ENCODE results near the gene BCL6. TPM values are rescaled to one million over a fixed set of nuclear protein-coding genes. Genes with fewer than 3 reads are reported as not detected.
"Not testable (repeated sequence)": the region's sequence is repeated elsewhere in the genome, so short reads cannot be mapped to it uniquely, and the experiment has no call there.

BCL6 gene
- total RNA-seq, 1 experiment from 2014 or later = 21.5 TPM

DNA sequence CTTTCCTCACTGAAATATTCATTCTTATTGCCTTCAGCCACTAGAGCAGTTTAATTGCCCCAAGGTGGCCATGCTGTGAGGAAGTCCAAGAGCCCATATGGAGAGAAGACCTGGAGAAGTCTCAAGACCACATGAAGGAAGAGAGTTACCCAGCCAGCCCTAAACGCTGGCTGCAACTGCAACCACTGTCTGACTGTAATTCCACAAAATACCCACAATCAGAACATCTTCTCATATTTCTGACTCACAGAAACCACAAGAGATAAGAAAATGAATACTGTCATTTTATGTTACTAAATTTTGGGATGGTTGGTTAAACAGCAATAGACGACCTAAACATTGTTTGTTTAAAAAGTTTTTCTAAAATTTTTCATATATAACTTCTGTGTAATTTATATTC is 60.4 kb downstream of the BCL6 start:
- ChIA-PET CTCF (interaction anchor here (0.5 to 0.7 kb wide), 2 partner anchors 66 to 836 kb away, joined by 3 to 8 read pairs; no protein-coding TSS in a partner anchor), POLR2A (no interaction called here)
- H3K4me1 ChIP-seq (ENCODE audit: control insufficient read depth, insufficient read depth, low read length) = no peaks in the 10 kb centered on the region
- no peak overlapping the region for H3K4me3 ChIP-seq (ENCODE audit: low read depth in 2 of 2, low read length in 2 of 2)
- no peak for ATAC-seq
- no TSS peak for BruUV-seq (replicated peaks)
- no peak for DNase-seq (ENCODE audit: low read depth, low spot score)
- no peak overlapping the region for H3K27ac ChIP-seq (ENCODE audit: low read length)
- no peaks in the 10 kb centered on the region for H3K36me3 ChIP-seq (ENCODE audit: control insufficient read depth, insufficient read depth, low read length)
- in situ Hi-C loops (cut with HindIII; ENCODE audit: low pct_unique_long_range_greater_than_20kb, low sequenced_read_pairs) = loop anchor here (25.0 kb wide), 1 partner anchor 373 kb away; no protein-coding TSS in a partner anchor
- H3K9me3 ChIP-seq (ENCODE audit: control insufficient read depth, insufficient read depth, low read depth, low read length) = no peaks in the 10 kb centered on the region; the same call in 1 of the 2 replicates
- intact Hi-C loops (cut with micrococcal nuclease; ENCODE audit: unreplicated experiment) = no loop called here
- TF ChIP-seq POLR2AphosphoS5 (IDR thresholded peaks at IDR 0.05; ENCODE audit: low read depth, low read length) = no peak
- TF ChIP-seq, protein P1, sequence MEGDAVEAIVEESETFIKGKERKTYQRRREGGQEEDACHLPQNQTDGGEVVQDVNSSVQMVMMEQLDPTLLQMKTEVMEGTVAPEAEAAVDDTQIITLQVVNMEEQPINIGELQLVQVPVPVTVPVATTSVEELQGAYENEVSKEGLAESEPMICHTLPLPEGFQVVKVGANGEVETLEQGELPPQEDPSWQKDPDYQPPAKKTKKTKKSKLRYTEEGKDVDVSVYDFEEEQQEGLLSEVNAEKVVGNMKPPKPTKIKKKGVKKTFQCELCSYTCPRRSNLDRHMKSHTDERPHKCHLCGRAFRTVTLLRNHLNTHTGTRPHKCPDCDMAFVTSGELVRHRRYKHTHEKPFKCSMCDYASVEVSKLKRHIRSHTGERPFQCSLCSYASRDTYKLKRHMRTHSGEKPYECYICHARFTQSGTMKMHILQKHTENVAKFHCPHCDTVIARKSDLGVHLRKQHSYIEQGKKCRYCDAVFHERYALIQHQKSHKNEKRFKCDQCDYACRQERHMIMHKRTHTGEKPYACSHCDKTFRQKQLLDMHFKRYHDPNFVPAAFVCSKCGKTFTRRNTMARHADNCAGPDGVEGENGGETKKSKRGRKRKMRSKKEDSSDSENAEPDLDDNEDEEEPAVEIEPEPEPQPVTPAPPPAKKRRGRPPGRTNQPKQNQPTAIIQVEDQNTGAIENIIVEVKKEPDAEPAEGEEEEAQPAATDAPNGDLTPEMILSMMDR (IDR thresholded peaks at IDR 0.05) = no peak
- no peak for TF ChIP-seq TCF7L2 (IDR thresholded peaks at IDR 0.05; ENCODE audit: low read depth, low read length)
- TF ChIP-seq, protein P2, sequence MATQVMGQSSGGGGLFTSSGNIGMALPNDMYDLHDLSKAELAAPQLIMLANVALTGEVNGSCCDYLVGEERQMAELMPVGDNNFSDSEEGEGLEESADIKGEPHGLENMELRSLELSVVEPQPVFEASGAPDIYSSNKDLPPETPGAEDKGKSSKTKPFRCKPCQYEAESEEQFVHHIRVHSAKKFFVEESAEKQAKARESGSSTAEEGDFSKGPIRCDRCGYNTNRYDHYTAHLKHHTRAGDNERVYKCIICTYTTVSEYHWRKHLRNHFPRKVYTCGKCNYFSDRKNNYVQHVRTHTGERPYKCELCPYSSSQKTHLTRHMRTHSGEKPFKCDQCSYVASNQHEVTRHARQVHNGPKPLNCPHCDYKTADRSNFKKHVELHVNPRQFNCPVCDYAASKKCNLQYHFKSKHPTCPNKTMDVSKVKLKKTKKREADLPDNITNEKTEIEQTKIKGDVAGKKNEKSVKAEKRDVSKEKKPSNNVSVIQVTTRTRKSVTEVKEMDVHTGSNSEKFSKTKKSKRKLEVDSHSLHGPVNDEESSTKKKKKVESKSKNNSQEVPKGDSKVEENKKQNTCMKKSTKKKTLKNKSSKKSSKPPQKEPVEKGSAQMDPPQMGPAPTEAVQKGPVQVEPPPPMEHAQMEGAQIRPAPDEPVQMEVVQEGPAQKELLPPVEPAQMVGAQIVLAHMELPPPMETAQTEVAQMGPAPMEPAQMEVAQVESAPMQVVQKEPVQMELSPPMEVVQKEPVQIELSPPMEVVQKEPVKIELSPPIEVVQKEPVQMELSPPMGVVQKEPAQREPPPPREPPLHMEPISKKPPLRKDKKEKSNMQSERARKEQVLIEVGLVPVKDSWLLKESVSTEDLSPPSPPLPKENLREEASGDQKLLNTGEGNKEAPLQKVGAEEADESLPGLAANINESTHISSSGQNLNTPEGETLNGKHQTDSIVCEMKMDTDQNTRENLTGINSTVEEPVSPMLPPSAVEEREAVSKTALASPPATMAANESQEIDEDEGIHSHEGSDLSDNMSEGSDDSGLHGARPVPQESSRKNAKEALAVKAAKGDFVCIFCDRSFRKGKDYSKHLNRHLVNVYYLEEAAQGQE (IDR thresholded peaks at IDR 0.05; ENCODE audit: insufficient read depth in 1 of 2, low read depth in 2 of 2, low read length in 1 of 2) = no peak
- TF ChIP-seq SIN3A (IDR thresholded peaks at IDR 0.05; ENCODE audit: borderline replicate concordance, insufficient read depth, low read depth, low read length) = no peak
- H3K27me3 ChIP-seq (ENCODE audit: control insufficient read depth, insufficient read depth, low read length) = peaks cover 2% of the 10 kb centered on the region

DNA sequence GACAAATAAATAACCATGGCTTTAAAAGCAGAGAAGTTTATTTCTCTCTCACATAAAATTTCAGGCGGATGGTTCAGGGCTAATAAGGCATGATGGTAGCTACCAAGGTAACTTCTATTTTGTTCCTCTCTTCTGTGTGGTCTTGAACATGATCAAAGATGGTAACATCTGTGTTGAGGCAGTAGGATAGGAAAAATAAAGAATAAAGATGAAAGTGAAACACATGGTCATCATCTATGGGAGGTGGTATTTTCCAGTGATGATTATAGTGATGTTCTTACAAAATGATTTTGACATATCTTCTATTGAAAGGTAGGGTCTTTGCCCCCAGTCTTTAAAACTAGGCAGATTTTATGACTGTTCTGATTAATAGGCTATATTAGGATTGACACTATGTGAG is 60.8 kb downstream of the BCL6 start:
- Histone ChIP-seq H3K27me3 (ENCODE audit: control insufficient read depth, insufficient read depth, low read length) (peaks cover 2% of the 10 kb centered on the region), H3K4me1 (ENCODE audit: control insufficient read depth, insufficient read depth, low read length) (peaks cover under 1% of the 10 kb centered on the region; the same call in 1 of the 2 replicates), H3K27ac (ENCODE audit: low read length) (no peak overlapping the region), H3K9me3 (ENCODE audit: control insufficient read depth, insufficient read depth, low read depth, low read length) (no peaks in the 10 kb centered on the region; the same call in 1 of the 2 replicates), H3K4me3 (ENCODE audit: low read depth in 2 of 2, low read length in 2 of 2) (no peak overlapping the region), H3K36me3 (ENCODE audit: control insufficient read depth, insufficient read depth, low read length) (no peaks in the 10 kb centered on the region)
- BruUV-seq (replicated peaks) = no TSS peak
- ATAC-seq (no peak), DNase-seq (ENCODE audit: low read depth, low spot score) (no peak)
- in situ Hi-C loops (cut with HindIII; ENCODE audit: low pct_unique_long_range_greater_than_20kb, low sequenced_read_pairs) (loop anchor here (25.0 kb wide), 1 partner anchor 372 kb away; no protein-coding TSS in a partner anchor), intact Hi-C loops (cut with micrococcal nuclease; ENCODE audit: unreplicated experiment) (no loop called here)
- POLR2A ChIA-PET = no interaction called here
- CTCF ChIA-PET = interaction anchor here (0.5 to 0.6 kb wide), 2 partner anchors 66 to 446 kb away, joined by 3 to 8 read pairs; no protein-coding TSS in a partner anchor
- TF ChIP-seq, protein P2 (IDR thresholded peaks at IDR 0.05; ENCODE audit: insufficient read depth in 1 of 2, low read depth in 2 of 2, low read length in 1 of 2) = no peak
- TF ChIP-seq, protein P1 (IDR thresholded peaks at IDR 0.05) = no peak
- no peak for TF ChIP-seq TCF7L2 (IDR thresholded peaks at IDR 0.05; ENCODE audit: low read depth, low read length)
- no peak for TF ChIP-seq SIN3A (IDR thresholded peaks at IDR 0.05; ENCODE audit: borderline replicate concordance, insufficient read depth, low read depth, low read length)
- no peak for TF ChIP-seq POLR2AphosphoS5 (IDR thresholded peaks at IDR 0.05; ENCODE audit: low read depth, low read length)

DNA sequence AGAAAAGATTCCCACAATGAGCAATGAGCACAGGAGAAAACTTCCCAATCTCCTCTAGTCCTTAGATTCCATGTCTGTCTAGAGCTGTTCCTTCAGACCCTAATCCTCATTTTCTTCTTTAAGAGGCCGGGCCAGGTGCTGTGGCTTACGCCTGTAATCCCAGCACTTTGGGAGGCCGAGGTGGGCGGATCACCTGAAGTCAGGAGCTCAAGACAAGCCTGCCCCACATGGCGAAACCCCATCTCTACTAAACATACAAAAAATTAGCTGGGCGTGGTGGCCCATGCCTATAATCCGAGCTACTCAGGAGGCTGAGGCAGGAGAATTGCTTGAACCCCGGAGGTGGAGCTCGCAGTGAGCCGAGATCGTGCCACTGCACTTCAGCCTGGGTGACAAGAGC is 63.5 kb downstream of the BCL6 start:
- H3K4me1 ChIP-seq (ENCODE audit: control insufficient read depth, insufficient read depth, low read length); intact Hi-C loops (cut with micrococcal nuclease; ENCODE audit: unreplicated experiment); H3K27ac ChIP-seq (ENCODE audit: low read length); H3K9me3 ChIP-seq (ENCODE audit: control insufficient read depth, insufficient read depth, low read depth, low read length); BruUV-seq (replicated peaks); H3K36me3 ChIP-seq (ENCODE audit: control insufficient read depth, insufficient read depth, low read length); DNase-seq (ENCODE audit: low read depth, low spot score); H3K27me3 ChIP-seq (ENCODE audit: control insufficient read depth, insufficient read depth, low read length); H3K4me3 ChIP-seq (ENCODE audit: low read depth in 2 of 2, low read length in 2 of 2); ATAC-seq; POLR2A ChIA-PET: not testable (repeated sequence)
- in situ Hi-C loops (cut with HindIII; ENCODE audit: low pct_unique_long_range_greater_than_20kb, low sequenced_read_pairs) = loop anchor here (25.0 kb wide), 1 partner anchor 369 kb away; no protein-coding TSS in a partner anchor
- CTCF ChIA-PET = interaction anchor here (0.7 to 1.2 kb wide), 4 partner anchors 64 to 846 kb away, joined by 3 to 8 read pairs (median 6); no protein-coding TSS in a partner anchor
